HG03064 (cell line): Measurements from ENCODE around the gene PRM2.

Experiments used
- ATAC-seq: cut with Tn5 transposase; IDR thresholded peaks from one replicate; pipeline ENCODE4 v1.9.1; 2021; ENCODE audit warnings: low read depth; ENCODE audit not compliant: unreplicated experiment

Gene PRM2

DNA sequence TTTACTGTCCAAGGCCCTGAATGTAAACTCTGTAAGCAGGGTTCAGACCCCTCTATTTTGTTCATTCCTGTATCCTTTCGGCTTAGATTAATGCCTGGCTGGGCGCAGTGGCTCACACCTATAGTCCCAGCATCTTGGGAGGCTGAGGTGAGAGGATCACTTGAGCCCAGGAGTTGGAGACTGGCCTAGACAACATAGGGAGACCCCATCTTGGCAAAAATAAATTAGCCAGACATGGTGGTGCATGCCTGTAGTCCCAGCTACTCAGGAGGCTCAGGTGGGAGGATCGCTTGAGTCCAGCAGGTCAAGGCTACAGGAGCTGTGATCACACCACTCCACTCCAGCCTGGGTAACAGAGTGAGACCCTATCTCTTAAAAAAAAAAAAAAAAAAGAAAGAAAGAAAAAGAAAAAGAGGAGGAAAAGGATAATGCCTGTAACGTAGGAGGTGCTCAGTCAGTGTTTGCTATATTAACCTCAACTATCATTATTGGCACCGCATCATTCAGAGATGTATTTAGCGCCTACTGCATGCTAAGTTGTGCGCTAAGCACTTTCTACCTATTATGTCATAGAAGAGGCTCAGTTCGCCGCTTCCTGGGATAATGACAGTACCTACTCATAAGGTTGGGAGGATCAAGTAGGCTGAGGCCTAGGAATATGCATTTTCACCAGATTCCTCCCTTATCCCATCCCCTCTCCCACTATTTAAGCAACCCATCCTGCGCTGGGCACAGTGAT is 25.3 kb downstream of the PRM2 start:
- ATAC-seq, result no peak

DNA sequence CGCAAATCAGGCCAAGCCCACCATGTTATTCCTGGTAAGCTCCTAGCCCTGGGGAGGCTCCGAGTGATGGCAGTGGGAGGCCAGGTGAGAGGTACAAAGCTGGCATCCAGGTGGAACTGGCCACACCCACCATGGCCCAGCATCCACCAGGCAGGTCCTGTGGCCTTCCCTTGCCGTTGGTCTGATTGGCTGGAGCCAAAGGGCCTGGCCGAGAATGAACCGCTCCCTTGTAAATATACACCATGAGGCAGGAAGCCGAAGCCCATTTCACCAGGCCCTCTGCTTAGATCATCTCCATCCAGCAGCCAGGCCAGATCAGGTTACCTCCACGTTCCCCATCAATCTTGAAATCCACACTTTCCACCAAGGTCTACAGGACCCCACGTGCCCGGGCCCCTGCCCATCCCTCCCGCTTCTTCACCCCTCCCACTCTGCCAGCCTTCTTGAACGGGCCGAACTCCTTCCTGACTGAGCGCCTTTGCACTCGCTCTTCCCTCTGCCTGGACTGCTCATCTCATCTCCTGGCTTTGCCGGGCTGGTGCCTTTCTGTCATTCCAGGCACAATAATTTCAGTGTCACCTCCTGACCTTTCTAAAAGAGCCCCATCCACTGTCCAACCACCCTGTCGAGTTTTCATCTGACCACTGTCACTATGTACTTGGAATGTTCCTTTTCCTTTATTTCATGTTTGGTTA is 26.0 kb downstream of the PRM2 start:
- ATAC-seq, result no peak

DNA sequence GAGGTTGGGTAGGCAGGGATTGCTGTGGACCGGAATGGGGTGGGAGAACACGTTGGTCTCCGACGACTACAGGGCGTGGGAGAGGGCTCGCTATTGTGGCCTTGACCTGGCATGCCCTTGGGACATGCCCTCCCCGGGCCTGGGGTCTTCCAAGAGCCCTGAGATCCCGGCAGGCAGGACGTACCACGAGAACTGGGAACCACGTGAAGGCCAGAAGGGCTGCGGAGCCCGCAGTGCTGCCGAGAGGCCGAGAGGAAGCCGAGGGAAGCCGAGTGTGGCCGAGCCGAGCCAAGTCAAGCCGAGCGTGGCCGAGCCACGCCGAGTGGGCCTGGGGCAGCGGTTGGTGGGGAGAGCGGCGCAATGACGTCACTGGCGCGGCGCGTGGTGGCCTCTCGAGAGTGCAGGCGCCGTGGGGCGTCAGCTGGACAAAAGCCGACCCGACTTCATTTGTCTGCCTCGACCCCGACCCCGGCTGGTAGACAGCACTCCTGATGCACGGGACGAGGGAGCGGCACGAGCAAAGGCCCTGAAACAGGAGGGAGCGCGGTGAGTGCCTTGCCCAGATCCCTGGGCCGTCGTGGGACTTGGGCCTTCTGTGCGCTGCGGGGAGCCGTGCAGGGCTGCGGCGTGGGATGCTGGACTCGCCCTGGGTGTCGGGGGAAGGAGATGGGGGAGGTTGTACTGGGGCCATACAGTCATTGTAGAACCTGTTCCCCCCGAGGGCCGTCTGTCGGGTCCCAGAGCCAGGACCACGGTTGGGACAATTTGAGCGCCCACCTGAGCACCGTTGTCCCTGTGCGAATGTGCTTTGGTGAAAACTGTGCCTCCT is 26.8 kb downstream of the PRM2 start:
- ATAC-seq, result no peak

DNA sequence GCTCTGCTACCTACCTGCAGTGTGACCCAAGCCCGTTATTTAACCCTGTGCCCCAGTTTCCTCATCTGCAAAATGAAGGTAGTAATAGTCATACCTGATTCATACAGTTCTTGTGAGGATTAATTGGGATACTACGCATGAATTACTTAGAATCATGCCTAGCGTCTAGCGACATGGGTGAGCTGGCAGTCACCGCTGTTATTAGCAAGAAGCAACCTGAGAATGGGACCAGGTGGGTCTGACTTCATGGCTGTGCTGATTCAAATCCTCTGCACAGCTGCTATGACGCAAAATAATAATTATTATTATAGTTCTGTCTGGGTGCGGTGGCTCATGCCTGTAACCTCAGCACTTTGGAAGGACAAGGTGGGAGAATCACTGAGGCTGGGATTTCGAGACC is 28.1 kb downstream of the PRM2 start:
- no peak for ATAC-seq

DNA sequence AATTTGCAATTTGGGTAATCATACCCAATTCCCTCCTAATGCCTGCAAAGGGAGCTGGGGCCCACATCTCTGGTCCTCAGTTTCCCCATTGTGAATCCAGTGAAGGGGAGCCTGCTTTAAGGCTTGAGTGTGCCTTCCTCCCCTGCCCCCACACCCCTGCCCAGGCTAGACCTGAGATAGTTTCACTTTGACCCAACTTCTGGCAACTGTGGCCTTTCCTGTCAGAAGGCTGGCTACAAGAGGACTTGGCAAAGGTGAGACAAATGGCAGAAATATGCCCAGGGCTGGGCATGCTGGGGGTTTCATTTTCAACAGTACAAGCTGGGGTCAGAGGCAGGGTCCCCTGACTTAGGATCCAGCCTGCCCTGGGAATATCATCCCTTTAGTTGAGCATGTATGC is 30.3 kb downstream of the PRM2 start:
- ATAC-seq, result no peak

DNA sequence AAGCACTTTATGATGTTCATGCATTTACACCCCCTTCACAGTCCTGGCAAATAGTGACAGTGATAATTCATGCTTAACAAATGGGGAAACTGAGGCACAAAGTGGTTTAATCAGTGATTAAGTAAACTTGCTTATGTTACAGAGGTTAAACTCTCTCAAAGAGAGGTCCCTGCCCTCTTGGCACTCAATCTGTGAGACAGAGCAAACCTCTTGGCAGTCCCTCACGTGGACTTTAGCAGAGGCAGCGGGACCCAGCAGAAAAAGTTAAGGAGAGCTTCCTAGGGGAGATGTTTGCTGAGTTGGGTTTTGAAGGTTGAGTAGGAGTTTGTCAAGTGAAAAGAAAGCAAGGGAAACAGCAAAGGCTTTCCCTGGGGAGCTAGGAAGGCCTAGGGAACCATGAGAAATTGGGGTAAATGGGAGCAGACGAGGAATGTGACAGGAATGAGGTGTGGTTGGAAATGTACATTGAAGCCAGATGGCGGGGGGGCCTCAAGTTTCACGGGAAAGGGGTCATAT is 31.0 kb downstream of the PRM2 start:
- no peak for ATAC-seq

DNA sequence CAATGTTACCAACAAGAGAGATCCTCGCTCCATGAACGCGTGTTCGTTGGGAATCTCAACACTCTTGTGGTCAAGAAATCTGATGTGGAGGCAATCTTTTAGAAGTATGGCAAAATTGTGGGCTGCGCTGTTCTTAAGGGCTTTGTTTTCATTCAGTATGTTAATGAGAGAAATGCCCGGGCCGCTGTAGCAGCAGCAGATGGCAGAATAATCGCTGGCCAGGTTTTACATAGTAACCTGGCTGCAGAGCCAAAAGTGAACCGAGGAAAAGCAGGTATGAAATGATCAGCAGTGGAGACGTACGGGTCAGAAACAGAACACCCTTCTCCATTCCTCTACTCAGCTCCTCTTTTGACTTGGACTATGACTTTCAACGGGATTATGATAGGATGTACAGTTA is 33.6 kb downstream of the PRM2 start:
- ATAC-seq, result no peak

DNA sequence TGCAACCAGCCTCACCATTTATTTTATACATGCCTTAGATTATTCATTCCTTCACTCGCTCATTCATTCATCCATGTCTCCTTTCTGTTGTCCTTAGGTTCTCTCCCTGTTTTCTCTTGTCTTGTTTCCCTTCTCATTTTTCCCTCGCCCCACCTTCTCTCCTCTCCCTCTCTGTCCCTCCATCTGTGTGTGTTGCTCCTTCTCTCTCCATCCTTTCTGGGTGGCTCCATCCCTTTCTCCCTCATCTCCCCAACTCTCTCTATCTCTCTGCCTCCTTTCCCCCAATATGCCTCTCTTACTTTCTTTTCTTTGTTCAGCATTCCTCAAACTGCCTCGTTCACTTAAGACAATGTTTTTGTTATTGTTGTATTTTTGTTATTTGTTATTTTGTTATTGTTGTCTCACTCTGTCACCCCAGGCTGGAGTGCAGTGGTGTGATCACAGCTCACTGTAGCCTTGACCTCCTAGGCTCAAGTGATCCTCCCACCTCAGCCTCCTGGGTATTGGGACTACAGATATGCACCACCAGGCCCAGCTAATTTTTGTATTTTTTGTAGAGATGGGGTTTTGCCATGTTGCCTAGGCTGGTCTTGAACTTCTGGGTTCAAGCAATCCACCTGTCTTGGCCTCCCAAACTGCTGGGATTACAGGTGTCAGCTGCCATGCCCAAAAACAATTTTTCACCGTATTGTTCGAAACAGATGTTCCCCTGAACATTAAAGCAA is 34.6 kb downstream of the PRM2 start:
- no peak for ATAC-seq

DNA sequence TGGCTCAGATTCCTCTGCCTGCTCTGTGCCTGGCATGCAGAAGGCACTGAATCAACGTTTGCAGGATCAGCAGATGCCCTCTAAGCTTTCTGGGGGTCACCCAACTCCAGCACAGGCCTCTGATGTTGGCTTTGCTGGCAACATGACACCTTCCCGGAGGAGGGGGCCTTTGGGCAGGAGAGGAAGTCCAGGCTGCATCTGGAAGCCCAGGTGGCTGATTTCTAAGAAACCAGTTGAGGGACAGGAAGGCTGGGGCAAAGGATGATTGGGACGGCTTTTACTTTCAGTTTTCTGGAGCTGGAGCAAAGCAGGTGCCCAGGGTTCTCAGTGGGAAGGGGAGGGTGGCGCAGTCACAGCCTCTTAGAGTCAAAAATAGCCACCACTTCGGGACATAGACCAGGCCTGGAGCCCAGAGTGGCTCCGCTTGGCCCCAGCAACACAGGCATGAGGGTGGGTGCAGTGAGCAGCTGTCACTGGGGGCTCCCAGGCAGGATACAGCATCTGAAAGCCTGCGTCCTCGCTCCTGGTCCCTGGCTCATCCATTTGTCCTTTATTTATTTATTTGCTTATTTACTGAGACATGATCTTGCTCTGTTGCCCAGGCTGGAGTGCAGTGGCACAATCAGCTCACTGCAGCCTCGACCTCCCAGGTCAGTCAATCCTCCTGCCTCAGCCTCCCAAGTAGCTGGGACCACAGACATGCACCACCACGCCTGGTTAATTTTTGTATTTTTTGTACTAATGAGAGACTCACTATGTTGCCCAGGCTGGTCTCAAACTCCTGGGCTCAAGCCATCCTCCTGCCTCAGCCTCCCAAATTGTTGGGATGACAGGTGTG is 35.4 kb downstream of the PRM2 start:
- no peak for ATAC-seq

DNA sequence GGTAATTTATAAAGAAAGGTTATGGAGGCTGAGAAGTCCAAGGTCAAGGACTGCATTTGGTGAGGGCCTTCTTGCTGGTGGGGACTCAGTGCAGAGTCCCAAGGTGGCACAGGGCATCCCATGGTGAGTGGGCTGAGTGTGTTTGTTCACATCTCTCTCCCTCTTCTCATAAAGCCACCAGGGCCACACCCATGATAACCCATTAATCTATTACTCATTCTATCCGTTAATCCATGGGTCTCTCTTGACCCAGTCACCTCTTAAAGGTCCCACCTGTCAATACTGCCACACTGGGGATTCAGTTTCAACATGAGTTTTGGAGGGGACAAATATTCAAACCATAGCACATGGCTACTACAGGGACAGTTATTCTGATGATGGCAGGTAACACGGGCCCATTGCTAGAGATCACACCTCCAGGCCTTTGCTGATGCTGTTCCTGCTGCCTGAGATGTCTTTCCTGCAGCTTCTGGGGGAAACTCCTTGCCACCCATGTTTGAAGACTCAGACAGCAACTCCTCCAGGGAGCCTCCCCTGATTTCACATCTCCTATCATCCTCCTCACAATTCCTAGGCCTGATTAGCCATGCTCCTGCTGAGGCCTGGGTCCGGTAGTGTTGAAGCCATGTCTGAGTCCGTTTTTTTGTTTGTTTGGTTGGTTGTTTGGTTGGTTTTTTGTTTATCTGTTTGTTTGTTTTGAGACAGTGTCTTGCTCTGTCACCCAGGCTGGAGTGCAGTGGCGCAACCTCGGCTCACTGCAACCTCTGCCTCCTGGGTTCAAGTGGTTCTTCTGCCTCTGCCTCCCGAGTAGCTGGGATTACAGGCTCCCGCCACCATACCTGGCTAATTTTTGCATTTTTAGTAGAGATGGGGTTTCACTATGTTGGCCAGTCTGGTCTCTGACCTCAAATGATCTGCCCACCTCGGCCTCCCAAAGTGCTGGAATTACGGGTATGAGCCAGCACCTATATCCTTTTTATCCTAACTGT is 36.3 kb downstream of the PRM2 start:
- ATAC-seq, result no peak

DNA sequence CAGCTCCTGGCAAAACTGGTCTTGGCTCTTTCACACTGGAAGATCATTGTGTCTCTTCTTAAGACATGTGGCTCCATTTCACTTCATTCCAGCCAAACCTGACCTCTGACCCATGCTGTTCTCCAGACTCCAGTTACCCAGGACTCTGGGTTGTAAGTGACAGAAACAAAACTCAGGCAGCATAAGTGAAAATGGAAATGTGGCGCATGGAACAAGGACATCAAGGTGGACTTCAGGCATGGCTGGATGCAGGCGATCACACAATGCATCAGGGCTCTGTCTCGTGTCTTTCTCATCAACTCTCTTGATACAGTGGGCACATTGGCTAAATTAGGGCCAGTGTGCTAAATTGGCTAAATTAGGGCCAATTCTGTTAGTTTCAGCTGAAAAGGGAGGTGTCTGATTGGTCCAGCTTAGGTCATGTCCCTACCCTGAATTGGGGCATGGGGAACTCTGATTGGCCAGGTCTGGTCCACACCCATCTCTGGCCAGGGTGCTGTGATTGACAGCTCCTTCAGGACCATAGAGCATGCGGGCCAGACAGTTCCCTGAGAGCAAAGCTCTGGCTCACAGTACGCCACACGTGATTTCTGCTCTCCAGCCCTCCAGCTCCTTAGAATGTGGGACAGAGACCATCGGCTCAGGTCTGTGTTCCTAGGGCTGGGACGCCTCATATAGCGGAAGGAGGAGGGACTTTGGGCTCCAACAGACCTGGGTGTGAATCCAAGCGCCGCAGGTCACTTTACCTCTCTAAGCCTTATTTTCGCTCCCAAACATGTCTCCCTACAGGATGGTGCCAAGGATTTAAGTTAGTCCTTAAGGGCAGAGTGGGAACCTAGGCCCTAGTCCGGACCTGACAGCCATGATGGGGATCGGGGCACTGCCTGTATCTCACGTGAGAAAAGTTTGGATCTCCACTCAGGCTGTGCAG is 37.7 kb downstream of the PRM2 start:
- ATAC-seq, result no peak

DNA sequence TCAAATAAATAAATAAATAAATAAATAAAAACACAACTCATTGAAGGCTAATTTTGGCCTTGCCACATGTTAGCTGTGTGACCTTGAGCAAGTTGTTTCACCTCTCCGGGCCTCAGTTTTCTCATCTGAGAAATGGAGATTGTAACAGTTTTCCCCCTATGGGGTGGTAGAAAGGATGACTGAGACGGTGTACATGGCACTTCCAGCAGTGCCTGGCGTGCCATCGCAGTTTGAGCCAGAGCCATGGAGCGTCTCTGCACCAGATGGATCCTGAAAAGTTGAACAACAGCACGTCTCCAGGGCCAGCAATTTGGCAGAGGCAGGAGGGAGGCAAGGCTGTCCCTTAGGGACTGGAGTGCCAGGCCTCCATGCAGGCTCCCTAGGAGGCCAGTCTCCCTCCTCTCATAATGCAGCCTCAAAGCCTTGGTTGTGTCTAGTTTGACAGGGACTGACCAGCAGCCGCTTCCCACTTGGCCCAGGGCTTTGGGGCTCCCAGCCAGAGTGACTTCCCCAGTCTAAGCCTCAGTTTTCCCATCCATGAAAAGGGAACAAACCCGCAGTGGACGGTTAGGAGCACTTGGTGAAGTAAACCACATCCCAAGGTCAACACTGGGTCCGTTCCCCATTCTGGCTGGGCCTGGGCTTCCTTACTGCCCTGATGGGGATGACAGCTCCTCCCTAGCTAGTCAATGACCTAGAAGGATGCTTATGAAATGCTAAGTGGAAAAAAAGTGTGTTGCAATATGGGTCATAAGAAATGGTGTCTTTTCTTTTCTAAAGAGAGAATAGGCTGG is 39.6 kb downstream of the PRM2 start:
- ATAC-seq, result no peak

DNA sequence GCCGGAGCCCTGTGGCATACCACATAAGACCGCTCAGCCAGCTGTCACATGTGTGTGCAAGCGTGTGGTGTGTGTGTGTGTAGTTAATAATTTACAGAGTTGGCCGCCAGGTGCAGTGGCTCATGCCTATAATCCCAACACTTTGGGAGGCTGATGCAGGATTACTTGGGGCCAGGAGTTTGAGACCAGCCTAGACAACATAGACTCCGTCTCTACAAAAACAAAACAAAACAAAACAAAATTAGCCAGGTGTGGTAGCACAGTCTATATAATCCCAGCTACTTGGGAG is 40.6 kb downstream of the PRM2 start:
- ATAC-seq, result no peak

DNA sequence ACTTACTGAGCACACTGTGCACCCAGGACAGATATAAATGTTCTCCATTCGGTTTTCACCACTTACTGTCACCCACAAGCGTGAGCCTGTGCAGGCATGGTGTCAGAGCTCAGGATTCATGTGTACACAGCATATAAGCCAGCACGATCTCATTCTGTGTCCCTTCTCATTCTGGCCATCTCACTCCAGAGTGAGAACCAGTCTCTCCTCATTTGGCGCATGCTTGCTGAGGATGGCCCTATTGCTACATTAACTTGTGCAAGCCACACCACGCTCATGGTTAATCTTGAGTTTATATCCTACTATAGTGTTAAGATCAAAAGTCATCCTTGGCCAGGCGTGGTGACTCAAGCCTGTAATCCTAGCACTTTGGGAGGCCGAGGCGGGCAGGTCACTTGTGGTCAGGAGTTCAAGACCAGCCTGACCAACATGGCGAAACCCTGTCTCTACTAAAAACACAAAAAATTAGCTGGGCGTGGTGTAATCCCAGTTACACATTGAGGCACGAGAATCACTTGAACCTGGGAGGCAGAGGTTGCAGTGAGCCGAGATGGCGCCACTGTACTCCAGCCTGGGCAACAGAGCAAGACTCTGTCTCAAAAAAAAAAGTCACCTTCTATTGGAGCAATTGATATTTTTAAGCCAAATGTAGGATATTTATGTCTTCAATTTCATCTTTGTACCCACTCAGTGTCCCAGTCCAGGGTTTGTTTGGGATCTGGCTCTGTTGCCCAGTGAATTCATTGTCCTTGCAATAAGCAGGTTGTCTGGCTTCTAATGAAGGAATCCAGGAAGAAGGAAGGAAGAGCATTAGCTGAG is 41.2 kb downstream of the PRM2 start:
- ATAC-seq, result no peak

DNA sequence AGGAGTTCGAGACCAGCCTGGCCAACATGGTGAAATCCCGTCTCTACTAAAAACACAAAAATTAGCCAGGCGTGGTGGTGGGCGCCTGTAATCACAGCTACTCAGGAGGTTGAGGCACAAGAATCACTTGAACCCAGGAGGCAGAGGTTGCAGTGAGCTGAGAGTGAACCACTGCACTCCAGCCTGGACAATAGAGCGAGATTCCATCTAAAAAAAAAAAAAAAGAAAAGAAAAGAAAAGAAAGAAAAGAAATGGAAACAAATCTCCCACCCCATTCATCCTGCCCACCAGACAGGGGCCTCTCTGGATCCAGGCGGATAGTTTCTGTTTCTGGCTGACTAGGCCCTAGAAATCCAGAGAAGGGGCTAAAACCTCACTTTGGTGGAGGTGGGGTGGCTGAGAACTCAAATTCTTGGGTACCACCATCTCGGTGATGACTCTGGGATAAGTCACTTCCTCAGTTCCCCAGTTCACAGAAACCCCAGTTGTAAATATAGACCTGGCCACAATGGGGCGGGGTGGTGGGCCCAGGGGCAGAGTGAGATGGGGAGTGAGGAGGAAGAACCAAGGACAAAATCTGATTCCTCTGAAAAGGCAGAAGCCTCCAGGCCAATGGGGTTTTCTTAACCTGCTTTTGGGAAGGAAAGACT is 42.4 kb downstream of the PRM2 start:
- no peak for ATAC-seq
